ENCODE measurements around the gene RSPH1.

RSPH1 gene

DNA sequence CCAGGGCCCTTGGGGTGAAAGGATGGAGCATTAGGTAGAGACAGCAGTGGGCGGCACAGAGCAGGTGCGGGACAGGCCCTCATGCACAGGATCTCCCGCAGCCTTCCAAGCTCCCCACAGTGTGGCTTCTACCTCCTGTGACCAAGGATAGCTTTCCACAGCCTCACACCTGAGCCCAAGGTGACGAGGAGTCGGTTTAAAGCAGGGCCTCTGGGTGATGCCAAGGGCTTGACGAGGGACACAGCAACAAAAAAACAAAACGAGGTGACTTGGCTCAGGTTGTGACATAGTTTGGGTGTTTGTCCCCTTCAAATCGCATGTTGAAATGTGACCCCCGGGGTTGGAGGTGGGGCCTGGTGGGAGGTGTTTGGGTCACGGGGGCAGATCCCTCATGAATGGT is 15.3 kb downstream of the RSPH1 start:
- POLR2A ChIA-PET, result no interaction called here
- no peak for DNase-seq (ENCODE audit: extremely low spot score)
- no peak for TF ChIP-seq SUZ12 (IDR thresholded peaks at IDR 0.05)
- no peak for TF ChIP-seq ELF4 (IDR thresholded peaks at IDR 0.05)
- no peak for TF ChIP-seq LEF1 (IDR thresholded peaks at IDR 0.05; ENCODE audit: borderline replicate concordance)
- no peak for TF ChIP-seq HDGF (IDR thresholded peaks at IDR 0.05; ENCODE audit: borderline replicate concordance)
- TF ChIP-seq, protein P1, sequence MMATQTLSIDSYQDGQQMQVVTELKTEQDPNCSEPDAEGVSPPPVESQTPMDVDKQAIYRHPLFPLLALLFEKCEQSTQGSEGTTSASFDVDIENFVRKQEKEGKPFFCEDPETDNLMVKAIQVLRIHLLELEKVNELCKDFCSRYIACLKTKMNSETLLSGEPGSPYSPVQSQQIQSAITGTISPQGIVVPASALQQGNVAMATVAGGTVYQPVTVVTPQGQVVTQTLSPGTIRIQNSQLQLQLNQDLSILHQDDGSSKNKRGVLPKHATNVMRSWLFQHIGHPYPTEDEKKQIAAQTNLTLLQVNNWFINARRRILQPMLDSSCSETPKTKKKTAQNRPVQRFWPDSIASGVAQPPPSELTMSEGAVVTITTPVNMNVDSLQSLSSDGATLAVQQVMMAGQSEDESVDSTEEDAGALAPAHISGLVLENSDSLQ (IDR thresholded peaks at IDR 0.05), result no peak
- TF ChIP-seq TARDBP (IDR thresholded peaks at IDR 0.05), result no peak
- TF ChIP-seq ARNT (IDR thresholded peaks at IDR 0.05), result no peak
- TF ChIP-seq SP1 (IDR thresholded peaks at IDR 0.05), result no peak
- TF ChIP-seq L3MBTL2 (conservative IDR thresholded peaks at IDR 0.05), result no peak
- CTCF ChIA-PET, result no interaction called here

DNA sequence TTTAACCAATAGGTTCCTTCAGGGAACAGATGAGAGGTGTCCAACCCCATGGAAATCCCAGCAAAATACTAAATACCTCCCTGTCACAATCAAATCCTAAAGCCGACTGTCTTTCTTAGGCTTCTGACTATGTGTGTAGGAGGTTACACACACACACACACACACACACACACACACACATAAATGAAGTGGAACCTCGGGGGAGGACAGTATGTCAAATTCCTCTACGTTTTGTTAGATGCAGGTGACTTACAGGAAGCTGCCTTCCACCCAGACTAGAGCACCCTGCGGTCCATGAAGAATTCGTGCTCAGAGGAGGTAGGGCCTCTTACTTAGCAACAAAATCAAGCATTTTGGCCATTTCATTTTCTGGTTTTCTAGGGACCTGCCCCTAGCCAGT is 16.4 kb downstream of the RSPH1 start:
- no peak for DNase-seq (ENCODE audit: extremely low spot score)
- CTCF ChIA-PET, result no interaction called here
- TF ChIP-seq SP1 (IDR thresholded peaks at IDR 0.05) (no peak), ARNT (IDR thresholded peaks at IDR 0.05) (no peak), ELF4 (IDR thresholded peaks at IDR 0.05) (no peak), TARDBP (IDR thresholded peaks at IDR 0.05) (no peak), HDGF (IDR thresholded peaks at IDR 0.05; ENCODE audit: borderline replicate concordance) (no peak), FOXM1 (IDR thresholded peaks at IDR 0.05; ENCODE audit: borderline replicate concordance) (no peak), L3MBTL2 (conservative IDR thresholded peaks at IDR 0.05) (no peak), FOXA1 (IDR thresholded peaks at IDR 0.05) (no peak), ZNF384 (IDR thresholded peaks at IDR 0.05) (no peak), LEF1 (IDR thresholded peaks at IDR 0.05; ENCODE audit: borderline replicate concordance) (no peak), FOXK2 (IDR thresholded peaks at IDR 0.05) (no peak), CTBP1 (IDR thresholded peaks at IDR 0.05; ENCODE audit: borderline replicate concordance) (no peak)
- TF ChIP-seq, protein P1 (IDR thresholded peaks at IDR 0.05), result no peak
- POLR2A ChIA-PET, result no interaction called here

DNA sequence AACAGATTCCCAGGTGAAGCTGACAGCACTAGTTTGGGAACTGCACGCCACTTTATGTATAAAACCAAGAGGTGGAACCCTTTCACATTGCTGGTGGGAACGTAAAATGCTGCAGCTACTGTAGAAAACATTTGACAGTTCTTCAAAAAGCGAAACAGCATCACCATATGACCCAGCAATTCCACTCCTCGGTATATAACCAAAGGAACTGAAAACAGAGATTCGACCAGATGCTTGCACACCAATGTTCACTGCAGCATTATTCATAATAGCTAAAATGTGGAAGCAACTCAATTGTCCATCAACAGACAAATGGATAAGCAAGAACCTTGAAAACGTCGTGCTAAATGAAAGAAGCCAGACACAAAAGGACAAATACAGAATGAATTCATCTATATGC is 17.5 kb downstream of the RSPH1 start:
- POLR2A ChIA-PET, result no interaction called here
- CTCF ChIA-PET, result interaction anchor here (0.6 kb wide), 1 partner anchor 1314 kb away, joined by 3 read pairs; no protein-coding TSS in a partner anchor
- no peak for TF ChIP-seq FOXK2 (IDR thresholded peaks at IDR 0.05)
- TF ChIP-seq CTBP1 (IDR thresholded peaks at IDR 0.05; ENCODE audit: borderline replicate concordance), result no peak
- TF ChIP-seq NFRKB (IDR thresholded peaks at IDR 0.05), result no peak
- TF ChIP-seq, protein P1 (IDR thresholded peaks at IDR 0.05), result no peak
- TF ChIP-seq FOXM1 (IDR thresholded peaks at IDR 0.05; ENCODE audit: borderline replicate concordance), result no peak
- DNase-seq (ENCODE audit: extremely low spot score), result no peak

DNA sequence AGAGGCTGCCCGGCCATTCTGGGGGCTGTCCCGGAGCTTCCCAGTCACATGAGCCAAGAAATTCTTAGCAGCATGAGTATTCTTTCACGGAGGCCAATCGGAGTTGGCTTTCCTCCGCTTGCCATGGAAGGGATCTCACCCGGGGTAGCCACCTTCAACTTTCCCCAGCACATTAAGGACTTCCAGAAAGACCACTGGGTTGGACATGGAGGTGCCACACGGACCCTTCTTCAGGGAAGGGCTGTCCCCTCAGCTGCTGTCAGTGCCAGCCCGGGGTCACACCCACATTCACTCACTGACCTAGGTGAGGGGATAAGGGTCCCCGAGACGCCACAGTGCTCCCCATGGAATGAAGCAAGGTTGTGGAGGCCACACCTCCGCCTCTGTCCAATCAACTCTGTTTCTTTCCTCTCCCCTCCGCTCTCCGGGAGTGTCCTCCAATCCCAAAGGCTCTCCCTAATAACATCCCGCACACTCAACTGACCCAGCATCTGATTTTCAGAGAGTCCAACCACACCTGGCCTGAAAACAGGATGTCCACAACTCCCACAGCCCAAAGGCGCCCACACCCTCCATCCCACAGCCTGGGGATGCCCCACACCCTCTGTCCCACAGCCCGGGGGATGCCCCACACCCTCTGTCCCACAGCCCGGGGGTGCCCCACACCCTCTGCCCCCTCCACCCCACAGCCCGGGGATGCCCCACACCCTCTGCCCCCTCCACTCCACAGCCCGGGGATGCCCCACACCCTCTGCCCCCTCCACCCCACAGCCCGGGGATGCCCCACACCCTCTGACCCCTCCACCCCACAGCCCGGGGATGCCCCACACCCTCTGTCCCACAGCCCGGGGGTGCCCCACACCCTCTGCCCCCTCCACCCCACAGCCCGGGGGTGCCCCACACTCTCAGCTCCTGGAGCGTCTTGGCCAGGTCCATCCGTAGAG is 19.4 kb downstream of the RSPH1 start:
- TF ChIP-seq ARNT (IDR thresholded peaks at IDR 0.05) (no peak), SUZ12 (IDR thresholded peaks at IDR 0.05) (no peak), CTBP1 (IDR thresholded peaks at IDR 0.05; ENCODE audit: borderline replicate concordance) (no peak), BHLHE40 (IDR thresholded peaks at IDR 0.05; ENCODE audit: borderline replicate concordance) (no peak), SP1 (IDR thresholded peaks at IDR 0.05) (no peak), ZNF384 (IDR thresholded peaks at IDR 0.05) (no peak), FOXK2 (IDR thresholded peaks at IDR 0.05) (no peak), FOXA1 (IDR thresholded peaks at IDR 0.05) (no peak), TARDBP (IDR thresholded peaks at IDR 0.05) (no peak), ELF4 (IDR thresholded peaks at IDR 0.05) (no peak), L3MBTL2 (conservative IDR thresholded peaks at IDR 0.05) (no peak)
- TF ChIP-seq, protein P1 (IDR thresholded peaks at IDR 0.05), result no peak
- ChIA-PET POLR2A (no interaction called here), CTCF (no interaction called here)
- DNase-seq (ENCODE audit: extremely low spot score), result no peak

DNA sequence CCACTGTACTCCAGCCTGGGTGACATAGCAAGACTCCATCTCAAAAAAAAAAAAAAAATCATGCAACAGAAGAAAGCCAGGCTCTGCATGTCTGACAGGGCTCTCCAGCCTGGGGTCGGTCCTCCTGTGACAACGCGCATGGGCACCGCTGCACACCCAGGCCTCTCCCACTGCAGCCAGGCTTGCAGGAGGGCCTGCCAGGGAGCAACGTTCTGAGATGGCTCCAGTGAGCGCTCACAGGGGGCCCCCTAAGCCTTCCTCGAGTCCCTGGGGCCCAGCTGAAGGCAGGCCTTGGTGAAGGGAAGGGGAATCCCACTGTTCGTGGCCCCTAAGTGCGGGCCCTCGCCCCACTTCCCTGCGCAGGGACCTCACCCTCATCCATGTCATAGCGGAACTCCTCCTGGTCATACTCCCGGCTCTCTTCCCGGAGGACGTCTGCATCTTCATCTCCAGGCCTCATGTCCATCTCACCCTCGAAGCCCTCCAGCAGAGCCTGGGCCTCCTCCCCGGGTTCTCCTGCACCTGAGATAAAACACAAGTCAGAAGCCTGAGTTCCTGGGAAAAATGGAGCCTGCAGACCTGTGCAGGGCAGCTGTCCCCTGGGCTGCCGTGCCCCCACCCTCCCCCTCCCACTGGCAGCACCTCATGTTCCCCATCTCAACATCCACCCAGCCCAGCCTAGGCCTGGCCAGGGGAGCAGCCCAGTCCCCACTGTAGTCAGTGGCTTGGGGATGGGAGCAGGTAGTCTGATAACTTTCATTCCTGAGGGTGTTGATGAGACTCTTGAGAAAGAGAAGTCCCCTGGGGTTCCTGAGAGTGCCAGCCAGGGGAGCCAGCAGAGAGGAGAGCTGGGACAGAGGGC is 20.3 kb downstream of the RSPH1 start:
- no peak for DNase-seq (ENCODE audit: extremely low spot score)
- TF ChIP-seq, protein P1 (IDR thresholded peaks at IDR 0.05), result no peak
- TF ChIP-seq FOXM1 (IDR thresholded peaks at IDR 0.05; ENCODE audit: borderline replicate concordance), result no peak
- no peak for TF ChIP-seq HDGF (IDR thresholded peaks at IDR 0.05; ENCODE audit: borderline replicate concordance)
- no peak for TF ChIP-seq ELF4 (IDR thresholded peaks at IDR 0.05)
- no peak for TF ChIP-seq FOXA1 (IDR thresholded peaks at IDR 0.05)
- POLR2A ChIA-PET, result no interaction called here
- CTCF ChIA-PET, result no interaction called here

All from HEK293T (cell line).